ENCODE data around the gene IL1RN. TPM values are rescaled to one million over a fixed set of nuclear protein-coding genes. Genes with fewer than 3 reads are reported as not detected.

The IL1RN gene
- total and polyA plus RNA-seq, 2 of the 13 experiments (the other 11 are each of a cell fraction or from before 2014, with no cell fraction given) = 21.2 to 101 TPM

DNA sequence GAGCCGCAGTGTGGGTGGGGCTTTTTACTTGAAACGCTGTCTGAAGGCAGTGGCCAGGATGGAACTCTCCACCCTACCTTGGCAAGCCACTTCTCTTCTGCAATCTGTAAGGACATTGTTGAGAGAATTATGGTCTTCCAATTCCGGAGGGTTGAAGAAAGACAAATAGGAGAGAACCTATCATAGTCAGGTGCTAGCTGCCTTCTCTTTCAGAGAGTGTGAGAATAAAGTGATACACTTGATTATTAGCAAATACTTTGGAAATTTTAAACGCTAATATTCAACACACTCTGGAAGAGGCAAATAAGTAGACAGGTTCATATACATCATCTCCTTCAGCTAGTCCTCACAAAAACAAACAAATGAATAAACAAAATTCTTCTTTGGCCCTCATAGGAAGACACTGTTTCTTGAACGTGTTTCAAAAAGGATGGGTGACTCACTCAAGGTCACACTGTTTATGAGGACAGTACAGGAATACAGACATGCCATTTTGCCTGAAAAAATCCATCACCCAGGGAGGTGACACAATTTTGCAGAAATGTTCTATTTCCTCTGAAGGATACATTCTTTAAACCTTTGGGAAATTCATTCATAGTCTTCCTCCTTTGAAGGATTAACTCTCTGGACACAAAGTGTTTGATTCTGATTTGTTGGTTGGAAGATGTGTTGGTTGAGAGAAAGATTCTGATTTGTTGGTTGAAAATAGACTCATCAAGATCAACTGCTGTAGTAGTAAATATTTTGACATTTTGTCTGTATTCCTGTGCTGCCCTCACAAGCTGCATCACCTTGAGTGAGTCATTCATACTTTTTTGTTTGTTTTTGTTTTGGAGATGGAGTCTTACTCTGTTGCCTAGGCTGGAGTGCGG, 2.2 kb upstream of the IL1RN start (continued):
- TF ChIP-seq, protein P1, sequence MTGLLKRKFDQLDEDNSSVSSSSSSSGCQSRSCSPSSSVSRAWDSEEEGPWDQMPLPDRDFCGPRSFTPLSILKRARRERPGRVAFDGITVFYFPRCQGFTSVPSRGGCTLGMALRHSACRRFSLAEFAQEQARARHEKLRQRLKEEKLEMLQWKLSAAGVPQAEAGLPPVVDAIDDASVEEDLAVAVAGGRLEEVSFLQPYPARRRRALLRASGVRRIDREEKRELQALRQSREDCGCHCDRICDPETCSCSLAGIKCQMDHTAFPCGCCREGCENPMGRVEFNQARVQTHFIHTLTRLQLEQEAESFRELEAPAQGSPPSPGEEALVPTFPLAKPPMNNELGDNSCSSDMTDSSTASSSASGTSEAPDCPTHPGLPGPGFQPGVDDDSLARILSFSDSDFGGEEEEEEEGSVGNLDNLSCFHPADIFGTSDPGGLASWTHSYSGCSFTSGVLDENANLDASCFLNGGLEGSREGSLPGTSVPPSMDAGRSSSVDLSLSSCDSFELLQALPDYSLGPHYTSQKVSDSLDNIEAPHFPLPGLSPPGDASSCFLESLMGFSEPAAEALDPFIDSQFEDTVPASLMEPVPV (CRISPR knock-in tag; IDR thresholded peaks at IDR 0.05) = no peak; the same call in 1 of the 2 replicates
- no peak; the same call in 1 of the 2 replicates for TF ChIP-seq TARDBP (CRISPR knock-in tag; IDR thresholded peaks at IDR 0.05)
- TF ChIP-seq ZNF329 (CRISPR knock-in tag; IDR thresholded peaks at IDR 0.05; ENCODE audit: low read depth) = no peak
- TF ChIP-seq ATF7 (IDR thresholded peaks at IDR 0.05) = no peak
- TF ChIP-seq ATF7 (CRISPR knock-in tag; IDR thresholded peaks at IDR 0.05) = no peak
- TF ChIP-seq, protein P2, sequence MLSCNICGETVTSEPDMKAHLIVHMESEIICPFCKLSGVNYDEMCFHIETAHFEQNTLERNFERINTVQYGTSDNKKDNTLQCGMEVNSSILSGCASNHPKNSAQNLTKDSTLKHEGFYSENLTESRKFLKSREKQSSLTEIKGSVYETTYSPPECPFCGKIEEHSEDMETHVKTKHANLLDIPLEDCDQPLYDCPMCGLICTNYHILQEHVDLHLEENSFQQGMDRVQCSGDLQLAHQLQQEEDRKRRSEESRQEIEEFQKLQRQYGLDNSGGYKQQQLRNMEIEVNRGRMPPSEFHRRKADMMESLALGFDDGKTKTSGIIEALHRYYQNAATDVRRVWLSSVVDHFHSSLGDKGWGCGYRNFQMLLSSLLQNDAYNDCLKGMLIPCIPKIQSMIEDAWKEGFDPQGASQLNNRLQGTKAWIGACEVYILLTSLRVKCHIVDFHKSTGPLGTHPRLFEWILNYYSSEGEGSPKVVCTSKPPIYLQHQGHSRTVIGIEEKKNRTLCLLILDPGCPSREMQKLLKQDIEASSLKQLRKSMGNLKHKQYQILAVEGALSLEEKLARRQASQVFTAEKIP (CRISPR knock-in tag; IDR thresholded peaks at IDR 0.05; ENCODE audit: borderline replicate concordance) = no peak
- no peak for TF ChIP-seq ZNF550 (CRISPR knock-in tag; IDR thresholded peaks at IDR 0.05; ENCODE audit: borderline replicate concordance)
- TF ChIP-seq AHR (CRISPR knock-in tag; IDR thresholded peaks at IDR 0.05) = no peak
- TF ChIP-seq ZNF432 (CRISPR knock-in tag; IDR thresholded peaks at IDR 0.05; ENCODE audit: borderline replicate concordance) = no peak
- TF ChIP-seq ZNF878 (CRISPR knock-in tag; IDR thresholded peaks at IDR 0.05) = peak; percentile 48; the same call in 1 of the 2 replicates
- no peak for TF ChIP-seq HCFC1 (IDR thresholded peaks at IDR 0.05; ENCODE audit: low read depth, low read length)
- 0 out of 2 replicates have a peak, but pooled peaks have one; percentile 38 for TF ChIP-seq MLX (CRISPR knock-in tag; IDR thresholded peaks at IDR 0.05)
- TF ChIP-seq RARG (CRISPR knock-in tag; IDR thresholded peaks at IDR 0.05; ENCODE audit: low read depth) = no peak
- TF ChIP-seq, protein P3, sequence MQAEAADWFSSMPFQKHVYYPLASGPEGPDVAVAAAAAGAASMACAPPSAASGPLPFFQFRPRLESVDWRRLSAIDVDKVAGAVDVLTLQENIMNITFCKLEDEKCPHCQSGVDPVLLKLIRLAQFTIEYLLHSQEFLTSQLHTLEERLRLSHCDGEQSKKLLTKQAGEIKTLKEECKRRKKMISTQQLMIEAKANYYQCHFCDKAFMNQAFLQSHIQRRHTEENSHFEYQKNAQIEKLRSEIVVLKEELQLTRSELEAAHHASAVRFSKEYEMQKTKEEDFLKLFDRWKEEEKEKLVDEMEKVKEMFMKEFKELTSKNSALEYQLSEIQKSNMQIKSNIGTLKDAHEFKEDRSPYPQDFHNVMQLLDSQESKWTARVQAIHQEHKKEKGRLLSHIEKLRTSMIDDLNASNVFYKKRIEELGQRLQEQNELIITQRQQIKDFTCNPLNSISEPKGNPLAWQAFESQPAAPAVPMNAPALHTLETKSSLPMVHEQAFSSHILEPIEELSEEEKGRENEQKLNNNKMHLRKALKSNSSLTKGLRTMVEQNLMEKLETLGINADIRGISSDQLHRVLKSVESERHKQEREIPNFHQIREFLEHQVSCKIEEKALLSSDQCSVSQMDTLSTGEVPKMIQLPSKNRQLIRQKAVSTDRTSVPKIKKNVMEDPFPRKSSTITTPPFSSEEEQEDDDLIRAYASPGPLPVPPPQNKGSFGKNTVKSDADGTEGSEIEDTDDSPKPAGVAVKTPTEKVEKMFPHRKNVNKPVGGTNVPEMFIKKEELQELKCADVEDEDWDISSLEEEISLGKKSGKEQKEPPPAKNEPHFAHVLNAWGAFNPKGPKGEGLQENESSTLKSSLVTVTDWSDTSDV (CRISPR knock-in tag; IDR thresholded peaks at IDR 0.05) = no peak
- no peak for TF ChIP-seq ZNF775 (CRISPR knock-in tag; IDR thresholded peaks at IDR 0.05; ENCODE audit: borderline replicate concordance)
- TF ChIP-seq PCBP2 (optimal IDR thresholded peaks at IDR 0.05; ENCODE audit: low read depth, low read length, poor library complexity, severe bottlenecking) = no peak
- no peak for TF ChIP-seq NR1H2 (CRISPR knock-in tag; IDR thresholded peaks at IDR 0.05; ENCODE audit: borderline replicate concordance, low read depth)
- TF ChIP-seq THYN1 (CRISPR knock-in tag; IDR thresholded peaks at IDR 0.05; ENCODE audit: borderline replicate concordance, low read depth) = no peak
- TF ChIP-seq, protein P4, sequence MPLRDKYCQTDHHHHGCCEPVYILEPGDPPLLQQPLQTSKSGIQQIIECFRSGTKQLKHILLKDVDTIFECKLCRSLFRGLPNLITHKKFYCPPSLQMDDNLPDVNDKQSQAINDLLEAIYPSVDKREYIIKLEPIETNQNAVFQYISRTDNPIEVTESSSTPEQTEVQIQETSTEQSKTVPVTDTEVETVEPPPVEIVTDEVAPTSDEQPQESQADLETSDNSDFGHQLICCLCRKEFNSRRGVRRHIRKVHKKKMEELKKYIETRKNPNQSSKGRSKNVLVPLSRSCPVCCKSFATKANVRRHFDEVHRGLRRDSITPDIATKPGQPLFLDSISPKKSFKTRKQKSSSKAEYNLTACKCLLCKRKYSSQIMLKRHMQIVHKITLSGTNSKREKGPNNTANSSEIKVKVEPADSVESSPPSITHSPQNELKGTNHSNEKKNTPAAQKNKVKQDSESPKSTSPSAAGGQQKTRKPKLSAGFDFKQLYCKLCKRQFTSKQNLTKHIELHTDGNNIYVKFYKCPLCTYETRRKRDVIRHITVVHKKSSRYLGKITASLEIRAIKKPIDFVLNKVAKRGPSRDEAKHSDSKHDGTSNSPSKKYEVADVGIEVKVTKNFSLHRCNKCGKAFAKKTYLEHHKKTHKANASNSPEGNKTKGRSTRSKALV (CRISPR knock-in tag; IDR thresholded peaks at IDR 0.05) = no peak
